HG02642 (cell line): Measurements from ENCODE around the gene EBF4.
"Not testable (repeated sequence)": the region's sequence is repeated elsewhere in the genome, so short reads cannot be mapped to it uniquely, and the experiment has no call there.

ENCODE experiments used
- ATAC-seq: cut with Tn5 transposase; IDR thresholded peaks from one replicate; pipeline ENCODE4 v1.9.1; 2021; ENCODE audit warnings: mild to moderate bottlenecking; ENCODE audit not compliant: unreplicated experiment, poor library complexity

Gene EBF4

GRCh38 chr20:2755451-2756055 lies 63.0 kb downstream of the EBF4 start:
- ATAC-seq: no peak

GRCh38 chr20:2756056-2756611 lies 63.6 kb downstream of the EBF4 start:
- no peak for ATAC-seq

DNA sequence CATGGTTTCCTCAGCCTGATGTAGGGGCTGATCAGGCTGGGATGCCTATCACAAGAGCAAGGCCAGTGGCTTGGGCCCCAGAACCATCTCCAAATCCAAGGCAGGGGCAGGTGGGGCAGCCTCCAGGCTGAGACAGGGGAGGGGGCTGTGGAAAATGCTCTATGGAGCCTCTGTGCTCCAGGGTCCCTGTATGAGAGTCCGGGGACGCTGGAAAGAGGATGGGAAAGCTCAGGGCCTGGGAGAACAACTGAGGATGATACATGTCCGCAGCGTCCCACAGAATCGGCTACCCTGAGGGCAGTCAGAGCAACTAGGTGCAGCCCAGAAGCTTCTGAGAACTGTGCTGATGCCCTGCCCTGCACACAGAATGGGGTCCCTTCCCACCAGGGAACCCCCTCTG lies 64.4 kb downstream of the EBF4 start:
- no peak for ATAC-seq

- ATAC-seq: no peak
Measured at GRCh38 chr20:2757969-2758368, 65.4 kb downstream of the EBF4 start.

DNA sequence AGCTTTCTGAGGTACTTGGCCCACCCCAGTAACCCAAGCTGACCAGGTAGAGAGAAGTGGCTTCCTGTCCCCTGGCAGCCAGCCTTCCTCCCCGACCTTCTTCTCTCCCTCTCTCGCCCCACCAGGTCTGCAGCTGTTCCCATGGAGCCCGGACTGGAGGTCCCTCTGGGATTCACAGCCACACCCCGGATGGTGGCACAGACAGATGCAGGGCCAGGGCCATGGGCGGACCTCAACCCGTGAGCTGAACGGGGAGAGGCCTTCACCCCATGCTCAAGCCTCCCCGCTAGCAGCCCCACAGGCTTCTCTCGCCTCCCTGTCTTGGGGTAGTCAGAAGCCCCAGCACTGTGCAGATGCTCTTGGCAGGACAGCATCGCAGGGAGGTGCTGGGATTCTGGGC lies 66.6 kb downstream of the EBF4 start:
- ATAC-seq: no peak

DNA sequence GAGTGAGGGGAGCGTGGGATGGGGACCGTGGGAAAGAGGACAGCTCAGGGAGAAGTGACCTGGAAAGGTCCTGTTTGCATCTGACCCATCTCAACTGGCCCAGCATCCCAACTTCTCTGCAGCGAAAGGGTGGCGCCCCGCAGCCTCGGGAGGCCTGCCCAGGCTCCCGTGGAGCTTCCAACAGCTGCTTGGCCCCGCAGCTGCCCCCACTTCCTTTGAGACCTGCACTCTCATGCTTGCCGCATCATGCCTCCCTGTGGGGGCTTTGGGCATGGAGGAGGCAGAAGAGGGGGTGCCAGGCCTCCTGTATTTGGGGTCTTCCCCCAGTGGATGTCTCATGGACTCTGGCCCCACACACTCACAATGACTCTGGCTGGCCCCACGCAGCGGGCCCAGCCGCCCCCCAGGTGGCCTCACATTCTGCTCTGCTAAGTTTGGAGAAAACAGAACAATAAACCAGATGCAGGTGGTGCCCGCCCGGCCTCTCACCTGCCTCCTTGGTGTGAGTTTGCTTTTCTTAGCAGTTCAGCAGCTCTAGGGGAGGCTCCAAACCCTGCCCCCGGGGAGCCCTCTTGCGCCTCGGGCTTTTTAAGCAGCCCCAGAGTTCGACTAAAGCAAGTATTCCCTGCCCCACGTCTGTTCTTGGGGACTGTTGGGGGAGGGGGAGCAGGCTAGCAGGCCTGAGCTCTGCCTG lies 67.2 kb downstream of the EBF4 start:
- no peak for ATAC-seq

GRCh38 chr20:2760297-2760951 lies 67.8 kb downstream of the EBF4 start:
- ATAC-seq: no peak

DNA sequence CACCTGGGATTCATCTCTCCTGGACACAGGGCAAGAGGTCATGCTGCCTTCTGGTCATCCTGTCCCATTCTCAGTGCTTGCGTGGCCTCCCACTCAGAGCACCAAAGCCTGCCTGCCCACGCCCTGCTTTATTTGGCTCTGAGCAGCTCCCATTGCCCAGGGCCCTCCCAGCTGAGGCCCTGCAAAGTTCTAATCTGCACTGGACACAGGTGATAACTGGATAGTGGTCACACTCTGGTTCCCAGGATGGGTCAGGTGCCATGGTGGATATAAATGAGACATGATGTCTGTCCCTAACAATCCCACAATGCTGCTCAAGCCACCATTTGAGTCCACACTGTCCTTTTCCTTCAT lies 68.3 kb downstream of the EBF4 start:
- ATAC-seq: no peak

DNA sequence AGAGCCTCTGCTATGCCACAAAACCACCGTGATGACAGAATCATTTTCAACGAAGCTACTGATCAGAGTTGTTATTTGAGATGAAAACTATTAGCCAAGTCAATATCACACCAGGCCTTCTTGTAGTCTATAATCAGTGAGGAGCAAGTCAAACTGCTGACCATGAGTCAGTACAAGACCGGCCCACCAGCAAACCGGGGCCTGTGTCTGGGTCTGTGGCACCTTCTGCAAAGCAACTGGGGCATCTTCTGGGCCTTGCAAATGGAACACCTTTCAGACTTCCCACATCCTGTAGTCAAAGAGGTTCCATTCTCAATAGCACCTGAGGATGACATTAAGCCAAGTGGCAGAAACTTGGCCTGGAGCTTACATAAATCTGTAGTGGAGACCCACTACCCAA lies 69.3 kb downstream of the EBF4 start:
- no peak for ATAC-seq

GRCh38 chr20:2762578-2763131 lies 70.1 kb downstream of the EBF4 start:
- ATAC-seq: no peak

DNA sequence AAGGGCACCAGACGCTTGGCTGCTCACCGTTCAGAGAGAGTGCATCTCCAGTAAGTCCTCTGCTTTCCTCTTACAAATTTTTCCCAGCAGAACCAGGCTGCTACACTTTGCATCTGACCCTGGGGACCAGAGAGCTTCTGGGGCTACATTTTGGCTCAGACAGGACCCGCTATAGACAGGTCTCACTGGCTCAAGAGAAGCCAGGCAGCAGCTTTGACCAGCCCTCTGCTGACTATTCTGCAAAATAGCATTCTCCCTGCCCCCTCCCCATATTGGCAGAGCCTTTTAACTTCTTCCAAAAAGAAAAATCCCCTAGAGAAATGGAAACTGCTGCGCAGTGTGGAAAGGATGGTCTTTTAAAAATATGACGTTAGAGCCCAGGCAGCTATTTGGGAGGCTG lies 70.6 kb downstream of the EBF4 start:
- no peak for ATAC-seq

- ATAC-seq: no peak
Measured at GRCh38 chr20:2767768-2768631, 75.4 kb downstream of the EBF4 start.

DNA sequence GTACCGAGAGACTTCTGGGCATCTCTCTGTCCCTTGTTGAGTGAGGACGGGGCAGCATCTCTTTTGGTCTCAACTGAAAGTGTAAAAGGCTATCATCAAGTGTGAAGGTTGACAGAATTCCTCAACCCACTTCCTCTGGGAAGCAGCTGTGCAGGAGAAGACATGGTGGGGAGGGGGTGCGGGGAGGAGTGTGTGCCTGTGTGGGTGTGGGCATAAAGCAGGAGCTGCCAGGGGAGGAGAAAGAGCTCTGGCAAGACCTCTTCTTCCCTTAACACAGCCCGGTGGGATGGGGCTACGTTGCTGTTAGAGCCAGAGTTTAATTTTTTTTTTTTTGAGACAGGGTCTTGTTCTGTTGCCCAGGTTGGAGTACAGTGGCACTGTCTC lies 76.0 kb downstream of the EBF4 start:
- ATAC-seq: no peak

GRCh38 chr20:2770091-2770490 lies 77.5 kb downstream of the EBF4 start:
- not testable (repeated sequence) for ATAC-seq

- ATAC-seq: no peak
Measured at GRCh38 chr20:2771631-2772080, 79.1 kb downstream of the EBF4 start.

DNA sequence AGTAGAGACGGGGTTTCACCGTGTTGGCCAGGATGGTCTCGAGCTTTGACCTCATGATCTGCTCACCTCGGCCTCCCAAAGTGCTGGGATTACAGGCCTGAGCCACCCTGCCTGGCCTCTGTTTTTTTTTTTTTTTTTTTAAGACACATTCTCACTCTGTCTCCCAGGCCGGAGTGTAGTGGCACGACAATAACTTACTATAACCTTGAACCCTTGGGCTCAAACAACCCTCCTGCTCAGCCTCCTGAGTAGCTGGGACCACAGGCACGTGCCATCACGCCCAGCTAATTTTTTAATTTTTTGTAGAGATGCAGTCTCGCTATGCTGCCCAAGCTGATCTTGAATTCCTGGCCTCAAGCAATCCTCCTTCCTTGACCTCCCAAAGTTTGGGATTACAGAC lies 81.2 kb downstream of the EBF4 start:
- ATAC-seq: no peak

DNA sequence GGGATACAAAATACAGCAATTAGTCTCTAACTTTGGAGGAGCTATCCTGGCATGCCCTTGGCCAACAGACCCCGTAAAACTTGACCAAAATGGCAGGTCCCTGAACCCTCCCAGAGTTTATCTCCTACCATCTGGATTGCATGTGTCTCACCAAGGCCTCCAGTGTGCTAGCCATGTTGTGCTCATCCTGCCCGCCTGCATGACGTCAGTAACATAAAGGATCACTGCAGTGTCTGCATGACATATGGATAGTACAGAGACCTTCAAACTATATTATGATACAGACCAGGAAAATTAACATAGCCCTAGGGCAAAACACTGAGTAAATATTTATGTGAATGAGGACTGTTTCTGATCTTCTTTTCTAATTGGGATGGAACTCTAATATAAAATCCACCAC lies 82.6 kb downstream of the EBF4 start:
- ATAC-seq: no peak

GRCh38 chr20:2778602-2779321 lies 86.2 kb downstream of the EBF4 start:
- ATAC-seq: no peak

- ATAC-seq: no peak
Measured at GRCh38 chr20:2780948-2781347, 88.4 kb downstream of the EBF4 start.
